ENCODE results near the gene HTRA2. TPM values are rescaled to one million over a fixed set of nuclear protein-coding genes. Genes with fewer than 3 reads are reported as not detected.

The HTRA2 gene
- 21.0 and 23.7 TPM in 2 replicates for total RNA-seq

DNA sequence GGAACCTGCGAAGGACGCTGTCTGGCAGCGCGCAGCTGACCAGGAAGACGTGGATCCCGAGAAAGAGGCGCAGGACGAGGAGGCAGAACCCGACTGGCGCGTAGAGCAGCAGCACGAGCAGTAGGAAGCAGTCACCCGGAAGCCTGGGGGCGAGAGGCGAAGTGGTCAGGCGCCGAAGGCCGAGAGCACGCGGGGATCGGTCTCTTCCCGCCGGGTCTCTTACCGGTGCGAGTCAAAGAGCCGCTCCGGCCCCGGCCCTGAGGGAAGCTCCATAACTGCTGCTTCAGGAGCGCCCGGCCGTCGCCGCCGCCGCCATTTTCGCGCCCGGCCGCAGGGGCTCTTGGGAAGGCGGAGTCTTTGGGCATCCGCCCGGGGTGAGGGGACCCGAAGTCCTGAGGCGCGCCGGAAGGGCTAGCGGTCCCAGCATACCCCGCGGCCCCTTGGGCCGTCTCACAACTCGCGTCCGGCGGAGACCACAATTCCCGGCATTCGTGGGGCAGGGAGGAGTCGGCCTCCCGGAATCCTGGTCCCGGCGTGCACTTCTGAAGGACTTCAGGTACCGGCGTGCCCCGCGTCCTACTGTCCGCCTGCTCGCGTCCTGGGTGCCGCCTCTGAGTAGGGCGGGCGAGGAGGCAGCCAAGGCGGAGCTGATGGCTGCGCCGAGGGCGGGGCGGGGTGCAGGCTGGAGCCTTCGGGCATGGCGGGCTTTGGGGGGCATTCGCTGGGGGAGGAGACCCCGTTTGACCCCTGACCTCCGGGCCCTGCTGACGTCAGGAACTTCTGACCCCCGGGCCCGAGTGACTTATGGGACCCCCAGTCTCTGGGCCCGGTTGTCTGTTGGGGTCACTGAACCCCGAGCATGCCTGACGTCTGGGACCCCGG lies at the start of gene HTRA2, which contains the start of gene AUP1:
Gene HTRA2, plus strand, starts transcription at position 577 of the 882 bp plus-strand sequence. Its CDS starts 74 bp downstream, at position 651.
Gene AUP1, minus strand, starts transcription at position 350 of the 882 bp plus-strand sequence. Its CDS starts 77 bp downstream, at position 273.

DNA sequence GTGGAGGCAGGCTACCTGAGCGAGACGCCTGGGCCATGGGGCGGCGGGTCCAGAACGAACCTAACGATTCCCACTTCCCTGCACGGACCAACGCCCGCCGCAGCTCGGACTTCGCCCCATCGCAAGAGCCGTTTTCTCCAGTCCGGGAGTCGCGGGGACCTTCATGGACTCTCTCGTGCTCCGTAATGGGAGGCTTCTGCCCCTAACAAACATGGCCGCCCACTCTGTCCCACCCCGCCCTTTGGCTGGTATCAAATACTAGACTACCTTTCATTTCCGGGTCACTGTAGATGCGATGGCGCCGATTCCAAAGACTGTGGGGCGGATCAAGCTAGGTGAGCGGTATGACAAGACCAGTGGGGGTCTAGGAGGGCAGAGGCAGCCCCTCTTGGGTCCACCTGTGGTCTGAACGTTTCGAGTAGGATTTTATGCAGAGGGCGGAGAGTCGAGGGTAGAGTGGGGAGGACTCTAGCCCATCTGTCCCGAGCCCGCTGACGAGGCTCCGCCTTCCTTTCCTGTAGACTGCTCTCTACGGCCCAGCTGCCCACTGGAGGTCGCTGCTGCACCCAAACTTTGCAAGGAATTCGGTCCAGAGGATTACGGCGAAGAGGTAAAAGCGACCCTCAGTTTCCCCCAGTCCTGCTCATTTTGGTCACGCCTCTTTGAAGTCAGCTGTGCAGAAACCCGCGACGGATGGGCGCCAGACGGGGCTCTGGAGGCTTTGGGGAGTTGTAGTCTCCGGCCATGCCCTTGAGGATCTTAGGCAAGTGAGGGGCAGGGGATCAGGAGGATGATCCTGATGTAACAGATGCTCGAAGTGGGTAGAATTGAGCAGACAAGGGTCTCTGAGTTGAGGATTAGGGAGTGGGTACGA lies 46.7 kb upstream of the HTRA2 start, which contains the start of the genes CCDC142 and TTC31:
Gene CCDC142, minus strand, starts transcription at position 198 of the 874 bp plus-strand sequence. Its CDS starts 161 bp downstream, at position 37.
Gene TTC31, plus strand, starts transcription at position 281 of the 874 bp plus-strand sequence. Its CDS starts 15 bp downstream, at position 296.

DNA sequence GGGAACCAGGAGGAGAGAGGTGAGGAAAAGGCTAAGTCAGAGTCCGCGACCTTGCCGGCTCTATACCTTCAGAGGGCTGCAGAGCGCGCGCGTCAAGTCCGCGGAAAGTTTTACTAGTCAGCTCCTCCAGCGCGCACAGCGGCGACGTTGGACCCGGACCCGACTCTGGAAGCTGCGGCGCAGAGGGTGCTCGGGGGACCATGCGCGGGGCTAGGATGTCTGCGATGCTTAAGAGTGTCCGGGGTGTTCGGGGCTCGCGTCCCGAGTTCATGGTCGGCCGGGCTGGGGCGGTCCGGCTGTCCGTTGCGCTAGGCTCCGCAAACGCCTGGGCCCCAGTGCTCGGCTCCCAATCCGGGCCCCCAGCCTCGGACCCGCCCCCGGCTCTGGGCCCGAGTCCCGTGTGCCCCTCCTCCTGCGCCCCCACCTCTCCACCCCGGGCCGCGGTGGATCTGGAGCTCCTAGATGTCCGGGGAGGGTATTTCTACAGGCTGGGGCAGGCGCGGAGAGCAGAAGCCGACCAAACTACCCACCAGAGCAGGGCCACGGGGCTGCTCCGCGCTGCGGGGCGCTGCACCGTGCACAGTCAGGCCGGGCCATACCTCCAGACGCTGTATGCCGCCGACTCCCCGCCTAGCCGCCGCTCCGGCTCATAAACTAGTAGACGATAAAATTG lies 30.3 kb upstream of the HTRA2 start, which contains the start of gene LBX2:
Gene LBX2, minus strand, starts transcription at position 337 of the 673 bp plus-strand sequence. Its CDS starts 66 bp downstream, at position 271.

DNA sequence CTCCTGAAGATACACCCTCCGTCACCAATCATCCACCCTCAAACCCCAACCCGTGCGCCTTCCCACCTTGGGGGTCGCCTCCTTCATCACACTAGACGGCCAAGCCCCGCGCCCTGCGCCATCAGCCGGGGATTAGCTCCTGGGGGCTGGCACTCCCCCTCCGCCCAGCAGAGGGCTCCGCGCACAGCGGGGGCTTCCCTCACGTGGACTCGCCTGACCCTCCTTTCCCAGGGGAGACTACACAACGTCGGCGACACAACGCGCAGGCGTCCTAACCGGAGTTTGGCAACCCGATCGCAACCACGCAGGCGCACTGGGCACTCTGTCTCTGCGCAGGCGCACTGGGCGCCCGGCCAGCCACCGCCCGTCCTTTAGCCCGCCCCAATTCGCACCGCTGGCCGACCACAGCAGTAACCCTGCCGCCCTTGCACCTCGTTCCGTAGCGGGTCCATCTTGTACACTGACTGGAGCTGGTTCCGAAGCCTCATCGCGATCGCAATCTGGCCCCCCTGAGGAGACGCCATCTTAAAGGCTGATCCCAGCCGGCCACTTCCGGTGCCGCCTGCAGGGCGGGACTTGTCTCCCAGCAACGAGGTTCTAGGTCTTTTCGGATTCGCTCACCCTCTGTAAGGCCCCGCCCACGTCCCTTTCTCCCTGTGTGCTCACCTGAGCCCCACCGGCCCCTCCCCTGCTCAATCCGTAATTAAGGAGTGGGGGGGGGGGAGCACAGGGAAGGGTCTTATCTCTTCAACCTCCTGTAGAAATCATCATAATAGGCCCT lies 22.4 kb upstream of the HTRA2 start, which contains the start of gene PCGF1:
Gene PCGF1, minus strand, starts transcription at position 551 of the 781 bp plus-strand sequence. Its CDS starts 27 bp downstream, at position 524.

DNA sequence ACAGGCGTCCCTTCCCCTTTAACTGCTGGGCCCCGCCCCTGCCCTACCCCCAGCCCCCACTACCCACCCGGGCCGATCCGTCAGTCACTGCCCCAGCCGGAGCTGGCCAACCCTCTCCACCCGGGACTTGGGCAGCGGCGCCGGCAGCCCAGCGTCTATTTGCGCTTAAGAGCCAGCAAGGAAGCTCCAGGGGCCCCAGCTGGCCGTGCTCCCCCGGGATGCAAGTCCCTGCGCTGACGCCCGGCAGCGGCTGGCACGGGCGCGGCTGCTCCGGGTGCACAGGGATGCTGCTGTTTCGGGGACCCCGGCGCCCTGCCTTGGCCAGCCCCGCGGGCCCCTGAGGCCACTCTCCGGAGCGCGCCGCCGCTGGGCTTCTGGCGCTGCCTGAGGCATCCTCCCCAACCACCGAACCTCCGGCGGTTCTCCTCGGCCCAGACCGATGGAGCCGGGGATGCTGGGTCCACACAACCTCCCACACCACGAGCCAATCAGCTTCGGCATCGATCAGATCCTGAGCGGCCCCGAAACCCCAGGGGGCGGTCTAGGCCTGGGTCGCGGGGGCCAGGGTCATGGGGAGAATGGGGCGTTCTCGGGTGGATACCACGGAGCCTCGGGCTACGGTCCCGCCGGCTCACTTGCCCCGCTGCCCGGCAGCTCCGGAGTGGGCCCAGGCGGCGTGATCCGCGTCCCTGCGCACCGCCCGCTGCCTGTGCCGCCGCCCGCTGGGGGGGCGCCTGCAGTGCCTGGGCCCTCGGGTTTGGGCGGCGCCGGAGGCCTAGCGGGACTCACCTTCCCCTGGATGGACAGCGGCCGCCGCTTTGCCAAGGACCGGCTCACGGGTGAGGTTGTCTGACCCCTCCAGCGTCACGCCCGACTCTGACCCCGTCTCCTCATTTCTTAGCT lies 15.1 kb upstream of the HTRA2 start, which contains the start of gene TLX2:
Gene TLX2, plus strand, starts transcription at position 83 of the 903 bp plus-strand sequence. Its CDS starts 357 bp downstream, at position 440.

DNA sequence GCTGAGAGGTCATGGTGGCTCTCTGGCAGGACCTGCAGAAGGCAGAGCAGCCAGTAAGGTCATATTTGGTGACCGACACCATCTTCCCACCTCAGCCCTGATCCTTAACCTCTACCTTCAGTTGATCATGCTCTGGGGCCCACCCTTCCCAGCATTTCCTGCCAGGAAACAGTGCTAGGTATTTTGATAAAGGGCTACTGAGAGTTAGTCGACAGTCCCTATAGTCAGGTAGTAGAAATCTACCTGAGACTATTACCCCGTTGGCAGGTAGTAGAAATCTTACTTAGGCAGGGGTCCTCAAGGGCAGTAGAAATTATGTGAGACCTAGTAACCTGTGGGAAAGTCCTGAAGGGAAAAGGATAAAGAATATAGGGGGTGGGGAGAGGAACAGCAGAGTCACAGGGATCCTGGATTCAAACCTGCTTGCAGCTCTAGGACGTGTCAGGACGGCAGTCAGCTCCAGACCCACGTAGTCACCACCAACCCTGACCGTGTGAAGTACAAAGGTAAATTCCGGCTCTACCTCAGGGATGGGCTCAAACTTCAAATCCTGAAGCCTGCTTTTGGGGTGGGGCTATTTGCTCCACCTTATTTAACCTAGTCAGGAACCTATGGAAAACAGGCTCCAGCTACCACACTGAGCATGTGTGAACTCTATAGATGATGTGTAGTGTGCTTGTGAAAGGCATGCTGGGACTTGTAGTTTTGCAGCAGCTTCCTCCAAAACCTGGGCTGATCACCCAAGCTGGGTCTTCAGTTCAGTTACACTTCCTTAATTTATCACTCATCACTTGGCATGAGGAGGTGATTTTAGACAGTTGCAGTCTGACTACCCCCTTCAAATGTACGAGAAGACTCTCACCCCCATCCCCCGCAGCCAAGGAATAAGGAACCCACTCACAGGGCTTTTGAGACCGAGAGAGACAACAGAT lies 3.8 kb upstream of the HTRA2 start, which contains the start of gene DQX1:
Gene DQX1, minus strand, starts transcription at position 515 of the 932 bp plus-strand sequence. Its CDS starts 502 bp downstream, at position 13.

DNA sequence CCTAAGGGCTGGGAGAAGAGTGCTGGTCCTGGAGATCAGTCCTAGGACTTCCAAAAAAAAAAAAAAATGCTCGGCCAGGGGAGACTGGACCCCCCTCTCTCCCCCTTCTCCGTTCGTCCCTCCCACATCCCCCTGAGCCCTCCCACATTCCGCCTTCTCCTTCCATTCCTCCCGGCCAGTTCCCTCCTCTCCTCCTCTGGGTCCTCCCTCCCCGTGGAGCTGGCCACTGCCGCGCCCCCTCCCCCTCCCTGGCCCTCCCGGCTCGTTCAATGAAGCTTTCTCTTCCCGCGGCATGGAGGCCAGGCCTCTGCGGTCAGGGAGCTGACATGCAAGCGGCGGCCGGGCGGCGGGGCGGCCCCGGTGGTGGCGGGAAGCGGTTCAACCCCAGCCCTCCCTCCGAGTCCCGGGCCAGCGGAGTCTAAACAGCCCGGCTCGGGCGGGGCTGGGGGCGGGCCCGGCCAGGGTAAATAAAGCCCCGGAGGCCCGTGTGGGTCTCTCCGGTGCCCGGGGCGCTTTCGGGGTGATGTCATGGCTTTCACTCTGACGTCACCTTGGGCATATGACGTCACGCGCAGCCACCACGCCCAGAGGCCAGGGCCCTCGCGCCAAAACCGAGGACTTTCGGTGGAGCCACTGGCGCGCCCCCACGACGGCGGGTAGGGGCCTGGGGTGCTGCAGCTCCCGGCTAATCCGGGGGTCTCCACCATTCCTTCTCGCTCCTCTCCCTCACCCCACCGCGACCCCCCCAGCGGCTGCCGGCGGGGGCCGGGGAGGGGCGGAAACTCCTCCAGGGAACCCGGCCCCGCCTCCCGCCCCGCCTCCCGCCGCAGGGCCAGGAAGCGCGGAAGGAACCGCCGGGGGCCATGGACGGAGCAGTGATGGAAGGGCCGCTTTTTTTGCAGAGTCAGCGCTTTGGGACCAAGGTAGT lies 24.4 kb downstream of the HTRA2 start, which contains the start of the genes DOK1 and LOXL3:
Gene DOK1, plus strand, starts transcription at position 829 of the 928 bp plus-strand sequence. Its CDS starts 35 bp downstream, at position 864.
Gene LOXL3, minus strand, starts transcription at position 51 of the 928 bp plus-strand sequence. CDS start 1,308 bp downstream, outside the sequence.

Other genes starting within 250 kb of the HTRA2 start
- gene SLC4A5, start 186.5 kb upstream of the HTRA2 start, total RNA-seq, result 2.2 and 2.7 TPM in 2 replicates
- gene DCTN1, start 149.6 kb upstream of the HTRA2 start, total RNA-seq, result 141 and 144 TPM in 2 replicates
- gene C2orf81, start 108.3 kb upstream of the HTRA2 start, total RNA-seq, result 1.3 and 1.7 TPM in 2 replicates
- gene WDR54, start 108.2 kb upstream of the HTRA2 start, total RNA-seq, result 18.3 and 19.7 TPM in 2 replicates
- gene RTKN, start 88.0 kb upstream of the HTRA2 start, total RNA-seq, result 14.4 and 16.5 TPM in 2 replicates
- 12.2 and 12.3 TPM in 2 replicates for gene INO80B, start 74.8 kb upstream of the HTRA2 start, total RNA-seq
- 31.6 and 33.8 TPM in 2 replicates for gene WBP1, start 71.5 kb upstream of the HTRA2 start, total RNA-seq
- gene MOGS, start 64.6 kb upstream of the HTRA2 start, total RNA-seq, result 28.9 and 30.8 TPM in 2 replicates
- gene MRPL53, start 57.3 kb upstream of the HTRA2 start, total RNA-seq, result 17.6 and 21.7 TPM in 2 replicates
- gene CCDC142, start 46.9 kb upstream of the HTRA2 start, total RNA-seq, result 15.0 and 20.8 TPM in 2 replicates
- gene TTC31, start 46.9 kb upstream of the HTRA2 start, total RNA-seq, result 11.4 and 14.6 TPM in 2 replicates
- 2.2 and 3.3 TPM in 2 replicates for gene LBX2, start 30.3 kb upstream of the HTRA2 start, total RNA-seq
- gene PCGF1, start 22.2 kb upstream of the HTRA2 start, total RNA-seq, result 15.8 and 18.2 TPM in 2 replicates
- gene TLX2, start 15.5 kb upstream of the HTRA2 start, total RNA-seq, result 0.11 and 0.13 TPM in 2 replicates
- not detected in 2 replicates for gene DQX1, start 3.7 kb upstream of the HTRA2 start, total RNA-seq
- gene AUP1, start 227 bp upstream of the HTRA2 start, total RNA-seq, result 60.6 and 64.5 TPM in 2 replicates
- gene LOXL3, start 24.0 kb downstream of the HTRA2 start, total RNA-seq, result 162 and 188 TPM in 2 replicates
- 58.1 and 87.9 TPM in 2 replicates for gene DOK1, start 24.8 kb downstream of the HTRA2 start, total RNA-seq
- 0.26 and 0.43 TPM in 2 replicates for gene M1AP, start 118.4 kb downstream of the HTRA2 start, total RNA-seq
- gene SEMA4F, start 124.3 kb downstream of the HTRA2 start, total RNA-seq, result 5.9 and 6.1 TPM in 2 replicates